Neuronal stem cell (in vitro differentiated cells): ENCODE results near the gene RIOK1.

ENCODE experiments used
- DNase-seq: peaks from one replicate; pipeline ENCODE4 v3.0.0-alpha.2; 2013; ENCODE audit warnings: low spot score
- H2AFZ ChIP-seq: one replicate; pipeline ENCODE4 v1.6.1; 2013; ENCODE audit warnings: mild to moderate bottlenecking, low read length, inconsistent platforms
- H2AK5ac ChIP-seq: 2 replicates; pipeline ENCODE4 v1.6.1; 2013; ENCODE audit warnings: low read depth, mild to moderate bottlenecking, inconsistent platforms, low read length, moderate library complexity, mixed read lengths
- H2BK120ac ChIP-seq: 2 replicates; pipeline ENCODE4 v1.6.1; 2013; ENCODE audit warnings: low read depth, mild to moderate bottlenecking, inconsistent platforms, low read length, moderate library complexity, mixed read lengths
- H2BK12ac ChIP-seq: one replicate; pipeline ENCODE4 v1.6.1; 2013; ENCODE audit warnings: low read length, inconsistent platforms
- H2BK15ac ChIP-seq: 2 replicates; pipeline ENCODE4 v1.6.1; 2013; ENCODE audit warnings: mild to moderate bottlenecking, low read length, inconsistent platforms, mixed read lengths
- H2BK5ac ChIP-seq: one replicate; pipeline ENCODE4 v1.6.1; 2013; ENCODE audit warnings: inconsistent platforms, mild to moderate bottlenecking, low read length, moderate library complexity
- H3K14ac ChIP-seq: one replicate; pipeline ENCODE4 v1.6.1; 2013; ENCODE audit warnings: low read length, inconsistent platforms
- H3K18ac ChIP-seq: 2 replicates; pipeline ENCODE4 v1.6.1; 2013; ENCODE audit warnings: low read length, inconsistent platforms
- H3K23ac ChIP-seq: 2 replicates; pipeline ENCODE4 v1.6.1; 2013; ENCODE audit warnings: low read depth, mild to moderate bottlenecking, mixed read lengths, low read length, inconsistent platforms; ENCODE audit not compliant: poor library complexity
- H3K27ac ChIP-seq: replicated peaks from 3 replicates; pipeline ENCODE4 v1.5.1; 2013; ENCODE audit warnings: low read length, inconsistent platforms
- H3K27me3 ChIP-seq, 3 experiments: 2 replicates each; pipeline ENCODE4 v1.6.1; 2013; ENCODE audit warnings: low read length in 3 of 3, mild to moderate bottlenecking in 2 of 3, inconsistent platforms in 1 of 3, low read depth in 1 of 3, mixed read lengths in 1 of 3, moderate library complexity in 1 of 3; ENCODE audit not compliant: control insufficient read depth in 3 of 3, insufficient read depth in 3 of 3
- H3K36me3 ChIP-seq, 2 donors: replicated peaks in 1 of 2; 2 replicates each; pipeline ENCODE4 v1.6.1; 2013; ENCODE audit warnings: low read length in 2 of 2; ENCODE audit not compliant: control insufficient read depth in 2 of 2, insufficient read depth in 2 of 2
- H3K4ac ChIP-seq: 2 replicates; pipeline ENCODE4 v1.6.1; 2013; ENCODE audit warnings: inconsistent platforms, mild to moderate bottlenecking, low read length, moderate library complexity
- H3K4me1 ChIP-seq, 2 donors: 1 replicate in 1 of 2; 2 replicates in 1 of 2; pipeline ENCODE4 v1.6.1; 2013; ENCODE audit warnings: low read length in 2 of 2, low read depth in 1 of 2; ENCODE audit not compliant: control insufficient read depth in 2 of 2, insufficient read depth in 1 of 2
- H3K4me2 ChIP-seq: one replicate; pipeline ENCODE4 v1.6.1; 2013; ENCODE audit warnings: mild to moderate bottlenecking, low read length, inconsistent platforms; ENCODE audit not compliant: insufficient read depth, poor library complexity, severe bottlenecking
- H3K4me3 ChIP-seq, 2 donors: 2 replicates each; pipeline ENCODE4 v1.5.1; 2013; ENCODE audit warnings: low read length in 2 of 2, mild to moderate bottlenecking in 2 of 2, inconsistent platforms in 1 of 2, moderate library complexity in 1 of 2
- H3K79me1 ChIP-seq: one replicate; pipeline ENCODE4 v1.6.1; 2013; ENCODE audit warnings: low read depth, mild to moderate bottlenecking, inconsistent platforms, low read length, moderate library complexity
- H3K9ac ChIP-seq: one replicate; pipeline ENCODE4 v1.6.1; 2013; ENCODE audit warnings: mild to moderate bottlenecking, low read depth, low read length, inconsistent platforms; ENCODE audit not compliant: poor library complexity
- H3K9me3 ChIP-seq, 2 donors: replicated peaks in 1 of 2; 2 replicates each; pipeline versions ENCODE3 to v1.6.1; 2013; ENCODE audit warnings: low read length in 2 of 2, mild to moderate bottlenecking in 2 of 2, inconsistent platforms in 1 of 2, low read depth in 1 of 2, mixed read lengths in 1 of 2, moderate library complexity in 1 of 2; ENCODE audit not compliant: control insufficient read depth in 2 of 2, insufficient read depth in 1 of 2
- H4K8ac ChIP-seq: one replicate; pipeline ENCODE4 v1.6.1; 2013; ENCODE audit warnings: low read depth, mild to moderate bottlenecking, inconsistent platforms, low read length, moderate library complexity
- H4K91ac ChIP-seq: one replicate; pipeline ENCODE4 v1.6.1; 2013; ENCODE audit warnings: low read length, low read depth, mild to moderate bottlenecking, inconsistent platforms; ENCODE audit not compliant: poor library complexity
- WGBS, 2 donors: extraction: QIAGEN DNeasy Blood & Tissue Kit; methylation state at CpG; one replicate each; pipeline ENCODE4 v1.1.7; 2013; ENCODE audit warnings: missing lambda C conversion rate in 2 of 2, mixed read lengths in 1 of 2; ENCODE audit not compliant: insufficient read length in 2 of 2, insufficient replicate concordance in 1 of 2; ENCODE audit errors: extremely low coverage in 2 of 2; 5-methylcytosine and 5-hydroxymethylcytosine counted together

The RIOK1 gene

GRCh38 chr6:7404546-7404945 is 14.9 kb downstream of the RIOK1 start:
- DNase-seq, result no peak
- Histone ChIP-seq H3K4me1 (no peaks in the 10 kb centered on the region), H3K9me3 (no peaks in the 10 kb centered on the region), H4K91ac (no peak overlapping the region), H3K27me3 (no peaks in the 10 kb centered on the region), H2BK5ac (no peak overlapping the region), H3K4me2 (no peak overlapping the region), H3K4me3 (no peak overlapping the region), H3K23ac (no peak overlapping the region), H2BK12ac (no peak overlapping the region), H2AK5ac (no peak overlapping the region), H2BK15ac (no peak overlapping the region), H3K9ac (no peak overlapping the region), H3K4ac (no peak overlapping the region), H3K36me3 (peaks cover 14 to 96% of the 10 kb centered on the region in 2 donors), H2BK120ac (no peak overlapping the region), H3K27ac (no peak overlapping the region), H3K14ac (no peak overlapping the region), H4K8ac (no peak overlapping the region), H2AFZ (no peak overlapping the region), H3K18ac (no peak overlapping the region), H3K79me1 (no peaks in the 10 kb centered on the region)
- no CpG with 5 or more reads among the region's 5 CpGs for WGBS, 2 donors

GRCh38 chr6:7406743-7407142 is 17.1 kb downstream of the RIOK1 start:
- Histone ChIP-seq H3K14ac (no peak overlapping the region), H3K27ac (no peak overlapping the region), H3K36me3 (peaks cover 9 to 97% of the 10 kb centered on the region in 2 donors), H3K9ac (no peak overlapping the region), H3K4me2 (no peak overlapping the region), H2AFZ (no peak overlapping the region), H3K27me3 (no peaks in the 10 kb centered on the region), H3K4me3 (no peak overlapping the region), H4K8ac (no peak overlapping the region), H4K91ac (no peak overlapping the region), H3K4ac (no peak overlapping the region), H3K79me1 (no peaks in the 10 kb centered on the region), H2BK15ac (no peak overlapping the region), H3K18ac (no peak overlapping the region), H2AK5ac (no peak overlapping the region), H2BK5ac (no peak overlapping the region), H3K9me3 (no peaks in the 10 kb centered on the region), H3K4me1 (no peaks in the 10 kb centered on the region), H2BK120ac (no peak overlapping the region), H2BK12ac (no peak overlapping the region), H3K23ac (no peak overlapping the region)
- WGBS, 2 donors, result no CpG with 5 or more reads among the region's 9 CpGs
- DNase-seq, result no peak

DNA sequence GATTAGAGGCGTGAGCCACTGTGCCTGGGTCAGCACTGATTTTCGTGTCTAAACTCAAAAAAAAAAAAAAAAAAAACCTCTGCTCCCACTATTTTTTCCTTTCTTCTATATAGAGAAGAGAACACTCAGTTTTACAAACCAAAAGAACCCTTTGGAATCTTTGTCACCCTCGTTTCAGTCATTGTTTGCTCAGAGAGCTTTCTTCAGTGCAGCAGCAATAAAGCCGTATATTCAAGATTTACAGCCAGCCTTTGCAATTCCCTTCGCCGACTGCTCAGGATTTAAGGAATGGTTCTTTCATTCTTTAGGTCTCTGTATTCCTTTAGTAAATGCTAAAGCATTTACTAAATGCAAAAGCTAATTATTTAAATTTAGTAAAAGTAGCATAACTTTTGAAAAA is 20.1 kb downstream of the RIOK1 start:
- Histone ChIP-seq H3K36me3 (peaks cover 10 to 97% of the 10 kb centered on the region in 2 donors), H3K9ac (no peak overlapping the region), H3K4me3 (no peak overlapping the region), H3K14ac (no peak overlapping the region), H3K23ac (no peak overlapping the region), H3K18ac (no peak overlapping the region), H3K4me1 (peaks cover 0 to 3% of the 10 kb centered on the region in 2 donors), H4K91ac (no peak overlapping the region), H2BK12ac (no peak overlapping the region), H2BK120ac (no peak overlapping the region), H2AK5ac (no peak overlapping the region), H3K4me2 (no peak overlapping the region), H2AFZ (no peak overlapping the region), H3K79me1 (no peaks in the 10 kb centered on the region), H4K8ac (no peak overlapping the region), H2BK15ac (no peak overlapping the region), H3K27me3 (no peaks in the 10 kb centered on the region), H2BK5ac (no peak overlapping the region), H3K4ac (no peak overlapping the region), H3K9me3 (no peaks in the 10 kb centered on the region), H3K27ac (no peak overlapping the region)
- DNase-seq, result no peak
- no CpG with 5 or more reads among the region's 6 CpGs for WGBS, 2 donors

DNA sequence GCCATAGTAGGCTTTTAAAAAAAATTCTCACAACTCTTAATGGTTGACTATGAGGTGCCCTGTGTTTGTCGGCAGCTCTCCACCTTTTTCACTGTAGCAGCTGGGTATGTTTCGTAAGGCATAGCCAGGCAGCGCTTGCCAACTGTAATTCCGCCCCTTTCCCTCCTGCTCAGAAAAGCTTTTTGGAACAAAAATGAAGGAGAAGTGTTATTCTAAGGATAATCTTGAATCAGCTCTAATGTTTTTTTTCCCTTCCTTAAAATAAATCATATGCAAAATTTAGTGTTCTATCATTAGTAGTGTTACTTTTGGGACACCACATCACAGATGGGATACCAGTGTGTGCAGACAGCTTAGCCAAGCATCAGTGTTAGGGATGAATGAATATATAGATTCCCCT is 21.2 kb downstream of the RIOK1 start:
- Histone ChIP-seq H3K18ac (no peak overlapping the region), H2BK120ac (no peak overlapping the region), H3K4ac (no peak overlapping the region), H3K9me3 (no peaks in the 10 kb centered on the region), H3K27ac (no peak overlapping the region), H2BK5ac (no peak overlapping the region), H4K91ac (no peak overlapping the region), H2AFZ (no peak overlapping the region), H3K4me2 (no peak overlapping the region), H3K23ac (no peak overlapping the region), H2AK5ac (no peak overlapping the region), H3K36me3 (peaks cover 10 to 97% of the 10 kb centered on the region in 2 donors), H2BK12ac (no peak overlapping the region), H2BK15ac (no peak overlapping the region), H3K9ac (no peak overlapping the region), H4K8ac (no peak overlapping the region), H3K4me3 (no peak overlapping the region), H3K79me1 (no peaks in the 10 kb centered on the region), H3K14ac (no peak overlapping the region), H3K4me1 (peaks cover 0 to 5% of the 10 kb centered on the region in 2 donors), H3K27me3 (no peaks in the 10 kb centered on the region)
- no peak for DNase-seq
- WGBS, 2 donors, result no CpG with 5 or more reads among the region's 4 CpGs
